Naive thymus-derived CD4-positive, alpha-beta T cell (primary cell): ENCODE results near the gene FOXJ3. TPM values are rescaled to one million over a fixed set of nuclear protein-coding genes. Genes with fewer than 3 reads are reported as not detected.

Experiments used
- ATAC-seq: fragments of 150-1000 bp; cut with Tn5 transposase; 2 replicates; pipeline ENCODE4 v1.10.0; 2021; ENCODE audit warnings: mild to moderate bottlenecking, moderate library complexity
- CTCF ChIA-PET: fragments of 350-600 bp; sonication (Branson Sonifier 250); formaldehyde crosslinking; loops from one replicate; lab custom pipeline; 2021; ENCODE audit warnings: antibody characterized with exemption; lab: Charles Lee
- POLR2A ChIA-PET: fragments of 350-600 bp; sonication (Branson Sonifier 250); formaldehyde crosslinking; loops from one replicate; lab custom pipeline; 2021; ENCODE audit warnings: antibody characterized with exemption, inconsistent platforms; lab: Charles Lee
- DNase-seq, 9 donors: peaks; one replicate each; pipeline versions ENCODE4 v3.0.0 to v3.0.0-alpha.2; 2020 to 2022; ENCODE audit warnings: mixed read lengths in 1 of 9
- H3K27ac ChIP-seq: one replicate; pipeline ENCODE4 v1.7.0; 2013; ENCODE audit warnings: mild to moderate bottlenecking, low read depth, low read length, moderate library complexity
- H3K27me3 ChIP-seq, 2 donors: one replicate each; pipeline ENCODE4 v1.7.0; 2013; ENCODE audit warnings: low read length in 2 of 2, mild to moderate bottlenecking in 2 of 2, moderate library complexity in 2 of 2; ENCODE audit not compliant: control insufficient read depth in 2 of 2, insufficient read depth in 2 of 2
- H3K36me3 ChIP-seq, 3 experiments: 1 replicate in 2 of 3; 2 replicates in 1 of 3; pipeline ENCODE4 v1.7.0; 2013; ENCODE audit warnings: low read length in 3 of 3, mild to moderate bottlenecking in 3 of 3, moderate library complexity in 1 of 3; ENCODE audit not compliant: insufficient read depth in 3 of 3, control insufficient read depth in 2 of 3
- H3K4me1 ChIP-seq, 2 donors: one replicate each; pipeline ENCODE4 v1.7.0; 2013; ENCODE audit warnings: low read length in 2 of 2, mild to moderate bottlenecking in 2 of 2, moderate library complexity in 1 of 2; ENCODE audit not compliant: control insufficient read depth in 2 of 2, insufficient read depth in 2 of 2
- H3K4me3 ChIP-seq: 2 replicates; pipeline ENCODE4 v1.7.0; 2013; ENCODE audit warnings: mild to moderate bottlenecking, low read length
- H3K9me3 ChIP-seq, 3 experiments: 1 replicate in 2 of 3; 2 replicates in 1 of 3; pipeline ENCODE4 v1.7.0; 2013; ENCODE audit warnings: low read length in 3 of 3; ENCODE audit not compliant: control insufficient read depth in 2 of 3
- H3K27ac Mint-ChIP-seq, 9 donors: one replicate each; pipeline ENCODE4 v1.8.0; 2020 to 2022; ENCODE audit warnings: mixed read lengths in 9 of 9, mild to moderate bottlenecking in 8 of 9, moderate library complexity in 5 of 9, inconsistent platforms in 2 of 9
- H3K27me3 Mint-ChIP-seq, 5 donors: one replicate each; pipeline ENCODE4 v1.8.0; 2021 to 2022; ENCODE audit warnings: mixed read lengths in 5 of 5, mild to moderate bottlenecking in 1 of 5
- H3K36me3 Mint-ChIP-seq, 5 donors: one replicate each; pipeline ENCODE4 v1.8.0; 2020 to 2022; ENCODE audit warnings: mixed read lengths in 5 of 5, mild to moderate bottlenecking in 3 of 5, inconsistent platforms in 1 of 5
- H3K4me1 Mint-ChIP-seq, 7 donors: one replicate each; pipeline ENCODE4 v1.8.0; 2020 to 2022; ENCODE audit warnings: mixed read lengths in 7 of 7, mild to moderate bottlenecking in 3 of 7, inconsistent platforms in 1 of 7
- H3K4me3 Mint-ChIP-seq, 10 donors: one replicate each; pipeline ENCODE4 v1.8.0; 2020 to 2022; ENCODE audit warnings: mild to moderate bottlenecking in 10 of 10, mixed read lengths in 10 of 10, moderate library complexity in 6 of 10, inconsistent platforms in 2 of 10
- H3K9me3 Mint-ChIP-seq, 11 donors: one replicate each; pipeline ENCODE4 v1.8.0; 2020 to 2022; ENCODE audit warnings: mixed read lengths in 11 of 11, mild to moderate bottlenecking in 4 of 11, inconsistent platforms in 1 of 11, moderate library complexity in 1 of 11
- intact Hi-C, 2 donors: fragments of 100-400 bp; cut with micrococcal nuclease; formaldehyde crosslinking; loops; one replicate each; pipeline ENCODE4 v1.15.1; 2023
- polyA plus RNA-seq, 2 donors: library from polyadenylated mRNA; unstranded; fragments of 300-500 nt; fragmentation: Illumina TruSeq; gene quantifications; one replicate each; pipeline ENCODE4 v1.2.3, GENCODE V29; 2021
- total RNA-seq, 6 experiments: library from RNA in 5 of 6; stranded (reverse) in 5 of 6; gene quantifications; 1 replicate in 5 of 6; 2 replicates in 1 of 6; pipeline ENCODE4 v1.2.3 and lab custom pipeline; 2021 to 2026

FOXJ3 gene
- total and polyA plus RNA-seq, 7 experiments from 2014 or later = 38.9 to 93.3 (median 70.0) TPM

- Mint-ChIP-seq H3K4me3 (no peak overlapping the region), H3K27me3 (no peaks in the 10 kb centered on the region), H3K4me1 (peaks cover 0 to 3% (median 0%) of the 10 kb centered on the region in 7 donors), H3K27ac (peak overlapping the region in 1 of 9 donors; percentile 45), H3K9me3 (no peaks in the 10 kb centered on the region), H3K36me3 (peaks cover 11 to 39% (median 22%) of the 10 kb centered on the region in 5 donors)
- no peak for DNase-seq
- H3K4me1 ChIP-seq = no peaks in the 10 kb centered on the region
- no peak for ATAC-seq
- no peaks in the 10 kb centered on the region for H3K27me3 ChIP-seq
- H3K36me3 ChIP-seq = peaks cover 11 to 49% (median 15%) of the 10 kb centered on the region in 3 experiments
- H3K9me3 ChIP-seq = no peaks in the 10 kb centered on the region
- H3K4me3 ChIP-seq = no peak overlapping the region
- ChIA-PET CTCF (no interaction called here), POLR2A (no interaction called here)
- no peak overlapping the region for H3K27ac ChIP-seq
- intact Hi-C loops = no loop called here
These were observed 151.1 kb downstream of the FOXJ3 start for GRCh38 chr1:42183957-42184268.

- Mint-ChIP-seq H3K27me3 (no peaks in the 10 kb centered on the region), H3K36me3 (peaks cover 11 to 36% (median 22%) of the 10 kb centered on the region in 5 donors)
- CTCF ChIA-PET = no interaction called here
These were observed 151.7 kb downstream of the FOXJ3 start for GRCh38 chr1:42183210-42183956.

GRCh38 chr1:42181687-42182086, 153.3 kb downstream of the FOXJ3 start:
- Mint-ChIP-seq H3K27ac (peak overlapping the region in 5 of 9 donors; percentile 14 to 61 (median 42)), H3K27me3 (no peaks in the 10 kb centered on the region), H3K36me3 (peaks cover 6 to 24% (median 12%) of the 10 kb centered on the region in 5 donors), H3K4me3 (no peak overlapping the region), H3K4me1 (peaks cover 0 to 3% (median 0%) of the 10 kb centered on the region in 7 donors), H3K9me3 (no peaks in the 10 kb centered on the region)
- no peaks in the 10 kb centered on the region for H3K4me1 ChIP-seq
- ChIA-PET POLR2A (no interaction called here), CTCF (no interaction called here)
- intact Hi-C loops = no loop called here
- no peak overlapping the region for H3K27ac ChIP-seq
- DNase-seq (no peak), ATAC-seq (no peak)
- H3K36me3 ChIP-seq = peaks cover 5 to 48% (median 12%) of the 10 kb centered on the region in 3 experiments
- H3K27me3 ChIP-seq = no peaks in the 10 kb centered on the region
- H3K4me3 ChIP-seq = no peak overlapping the region
- no peaks in the 10 kb centered on the region for H3K9me3 ChIP-seq

More at GRCh38 chr1:42183210-42183956, 151.7 kb downstream of the FOXJ3 start:
- POLR2A ChIA-PET = no interaction called here
- no peak overlapping the region for H3K4me3 ChIP-seq
- ATAC-seq (no peak), DNase-seq (no peak)
- H3K36me3 ChIP-seq = peaks cover 10 to 49% (median 12%) of the 10 kb centered on the region in 3 experiments
- Mint-ChIP-seq H3K4me3 (no peak overlapping the region), H3K4me1 (peaks cover 0 to 3% (median 0%) of the 10 kb centered on the region in 7 donors), H3K27ac (peak overlapping the region in 1 of 9 donors; percentile 45), H3K9me3 (no peaks in the 10 kb centered on the region)
- H3K27me3 ChIP-seq = no peaks in the 10 kb centered on the region
- H3K27ac ChIP-seq = no peak overlapping the region
- H3K4me1 ChIP-seq = no peaks in the 10 kb centered on the region
- intact Hi-C loops = no loop called here
- H3K9me3 ChIP-seq = no peaks in the 10 kb centered on the region

GRCh38 chr1:42179900-42180329, 155.1 kb downstream of the FOXJ3 start:
- no peaks in the 10 kb centered on the region for H3K9me3 Mint-ChIP-seq
- Histone ChIP-seq H3K4me1 (no peaks in the 10 kb centered on the region), H3K4me3 (no peak overlapping the region), H3K27ac (no peak overlapping the region), H3K9me3 (no peaks in the 10 kb centered on the region), H3K27me3 (no peaks in the 10 kb centered on the region), H3K36me3 (peaks cover 5 to 39% (median 8%) of the 10 kb centered on the region in 3 experiments)
- H3K36me3 Mint-ChIP-seq = peaks cover 0 to 17% (median 6%) of the 10 kb centered on the region in 5 donors
- ChIA-PET CTCF (interaction anchor here (1.9 kb wide), 1 partner anchor 61 kb away, joined by 4 read pairs; no protein-coding TSS in a partner anchor), POLR2A (no interaction called here)
- H3K27ac Mint-ChIP-seq = peak overlapping the region in 5 of 9 donors; percentile 4 to 56 (median 29)
- H3K4me1 Mint-ChIP-seq = peaks cover 0 to 3% (median 0%) of the 10 kb centered on the region in 7 donors
- intact Hi-C loops = loop anchor here (5.0 to 10.0 kb wide), 3 partner anchors 152 to 565 kb away; partner anchors contain the start of genes CLDN19 (in 1 of the 2), PPCS (in 1 of the 2) and ZMYND12 (in 1 of the 2)
- no peak overlapping the region for H3K4me3 Mint-ChIP-seq
- DNase-seq (no peak), ATAC-seq (no peak)
- H3K27me3 Mint-ChIP-seq = no peaks in the 10 kb centered on the region

- Histone ChIP-seq H3K36me3 (peaks cover 5 to 33% (median 8%) of the 10 kb centered on the region in 3 experiments), H3K9me3 (no peaks in the 10 kb centered on the region), H3K4me1 (no peaks in the 10 kb centered on the region), H3K4me3 (no peak overlapping the region), H3K27me3 (no peaks in the 10 kb centered on the region), H3K27ac (no peak overlapping the region)
- ChIA-PET CTCF (interaction anchor here (1.9 kb wide), 1 partner anchor 60 kb away, joined by 4 read pairs; no protein-coding TSS in a partner anchor), POLR2A (no interaction called here)
- peaks cover 0 to 12% (median 4%) of the 10 kb centered on the region in 5 donors for H3K36me3 Mint-ChIP-seq
- no peaks in the 10 kb centered on the region for H3K9me3 Mint-ChIP-seq
- peaks cover 0 to 3% (median 0%) of the 10 kb centered on the region in 7 donors for H3K4me1 Mint-ChIP-seq
- H3K27ac Mint-ChIP-seq = peak overlapping the region in 2 of 9 donors; percentile 37 to 56
- ATAC-seq (no peak), DNase-seq (no peak)
- H3K4me3 Mint-ChIP-seq = no peak overlapping the region
- H3K27me3 Mint-ChIP-seq = no peaks in the 10 kb centered on the region
- intact Hi-C loops = loop anchor here (5.0 to 10.0 kb wide), 3 partner anchors 153 to 566 kb away; partner anchors contain the start of genes CLDN19 (in 1 of the 2), PPCS (in 1 of the 2) and ZMYND12 (in 1 of the 2)
These were observed 155.8 kb downstream of the FOXJ3 start for GRCh38 chr1:42179275-42179674.

- ChIA-PET POLR2A (no interaction called here), CTCF (interaction anchor here (1.9 kb wide), 1 partner anchor 59 kb away, joined by 4 read pairs; no protein-coding TSS in a partner anchor)
- no peak for ATAC-seq
- intact Hi-C loops = loop anchor here (5.0 to 10.0 kb wide), 3 partner anchors 154 to 567 kb away; partner anchors contain the start of genes CLDN19 (in 1 of the 2), PPCS (in 1 of the 2) and ZMYND12 (in 1 of the 2)
- H3K9me3 ChIP-seq = no peaks in the 10 kb centered on the region
- Mint-ChIP-seq H3K27me3 (no peaks in the 10 kb centered on the region), H3K9me3 (no peaks in the 10 kb centered on the region), H3K4me1 (peaks cover 0 to 3% (median 0%) of the 10 kb centered on the region in 7 donors), H3K27ac (peak overlapping the region in 2 of 9 donors; percentile 2 to 49), H3K36me3 (peaks cover 0 to 8% (median 4%) of the 10 kb centered on the region in 5 donors), H3K4me3 (no peak overlapping the region)
- no peak overlapping the region for H3K4me3 ChIP-seq
- no peak for DNase-seq
- H3K4me1 ChIP-seq = no peaks in the 10 kb centered on the region
- H3K36me3 ChIP-seq = peaks cover 8 to 33% (median 8%) of the 10 kb centered on the region in 3 experiments
- no peaks in the 10 kb centered on the region for H3K27me3 ChIP-seq
- no peak overlapping the region for H3K27ac ChIP-seq
These were observed 156.8 kb downstream of the FOXJ3 start for GRCh38 chr1:42178249-42178648.
